HUES48 (cell line): Measurements from ENCODE around the gene PRR16.

ENCODE experiments used
- H3K27ac ChIP-seq: one replicate; pipeline ENCODE4 v1.7.0; 2013; ENCODE audit warnings: low read depth, low read length, inconsistent platforms
- H3K27me3 ChIP-seq: 2 replicates; pipeline ENCODE4 v1.6.1; 2013; ENCODE audit warnings: mild to moderate bottlenecking, low read length; ENCODE audit not compliant: control insufficient read depth, insufficient read depth
- H3K36me3 ChIP-seq: 2 replicates; pipeline ENCODE4 v1.6.1; 2013; ENCODE audit warnings: low read length; ENCODE audit not compliant: control insufficient read depth, insufficient read depth
- H3K4me1 ChIP-seq: 2 replicates; pipeline ENCODE4 v1.6.1; 2013; ENCODE audit warnings: mild to moderate bottlenecking, low read length; ENCODE audit not compliant: control insufficient read depth, insufficient read depth
- H3K4me3 ChIP-seq: 2 replicates; pipeline ENCODE4 v1.5.1; 2013; ENCODE audit warnings: mild to moderate bottlenecking, low read depth, low read length
- H3K9ac ChIP-seq: 2 replicates; pipeline ENCODE4 v1.6.1; 2013; ENCODE audit warnings: mild to moderate bottlenecking, low read depth, low read length, moderate library complexity
- H3K9me3 ChIP-seq: 2 replicates; pipeline ENCODE4 v1.6.1; 2013; ENCODE audit warnings: low read length; ENCODE audit not compliant: control insufficient read depth, insufficient read depth

PRR16 gene

DNA sequence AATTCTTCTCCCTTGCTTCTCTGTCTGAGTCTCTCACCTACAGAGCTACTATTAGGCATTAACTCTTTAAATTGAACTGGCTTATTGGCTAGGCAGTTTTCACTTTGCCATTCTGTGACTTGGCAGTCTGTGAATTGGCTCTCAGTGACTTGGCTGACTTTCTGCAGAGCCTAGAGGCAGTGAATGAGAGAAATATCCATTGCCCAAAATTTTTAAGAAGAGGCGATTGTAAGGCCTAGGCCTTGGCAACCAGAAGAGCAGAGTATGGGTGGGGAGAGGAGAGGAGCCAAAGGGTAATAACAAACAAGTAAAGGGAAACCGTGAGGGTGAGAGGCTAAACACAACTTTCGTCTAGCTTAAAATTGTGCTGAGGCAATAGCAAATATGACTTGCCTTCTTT is 176.7 kb downstream of the PRR16 start:
- H3K27ac ChIP-seq = no peak overlapping the region
- no peak overlapping the region for H3K9ac ChIP-seq

DNA sequence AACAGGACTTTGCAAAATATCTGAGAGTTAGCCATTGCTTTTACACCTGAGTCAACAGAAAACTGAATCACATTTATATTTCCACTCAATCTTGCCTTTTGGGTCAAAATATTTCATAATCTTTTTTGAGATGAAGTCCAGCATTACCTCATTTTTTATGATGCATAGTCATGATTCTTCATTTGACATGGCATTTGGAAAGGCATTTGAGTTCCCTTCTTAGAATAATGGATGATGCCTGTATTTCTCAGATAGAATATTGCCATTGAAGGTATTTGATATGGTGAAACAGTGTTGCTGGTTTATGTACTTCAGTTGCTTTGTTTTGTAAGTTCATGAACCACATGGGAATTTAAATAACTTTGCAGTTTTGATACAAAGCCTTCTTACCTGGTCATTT is 180.4 kb downstream of the PRR16 start:
- Histone ChIP-seq H3K4me1 (peaks cover 5% of the 10 kb centered on the region; the same call in 1 of the 2 replicates), H3K4me3 (no peak overlapping the region), H3K27ac (no peak overlapping the region), H3K36me3 (no peaks in the 10 kb centered on the region), H3K27me3 (no peaks in the 10 kb centered on the region), H3K9me3 (no peaks in the 10 kb centered on the region), H3K9ac (no peak overlapping the region)

More for the DNA sequence above, 176.7 kb downstream of the PRR16 start:
- no peaks in the 10 kb centered on the region for H3K9me3 ChIP-seq
- H3K27me3 ChIP-seq = no peaks in the 10 kb centered on the region
- H3K4me3 ChIP-seq = no peak overlapping the region
- no peaks in the 10 kb centered on the region for H3K36me3 ChIP-seq
- H3K4me1 ChIP-seq = peaks cover 5% of the 10 kb centered on the region; the same call in 1 of the 2 replicates

DNA sequence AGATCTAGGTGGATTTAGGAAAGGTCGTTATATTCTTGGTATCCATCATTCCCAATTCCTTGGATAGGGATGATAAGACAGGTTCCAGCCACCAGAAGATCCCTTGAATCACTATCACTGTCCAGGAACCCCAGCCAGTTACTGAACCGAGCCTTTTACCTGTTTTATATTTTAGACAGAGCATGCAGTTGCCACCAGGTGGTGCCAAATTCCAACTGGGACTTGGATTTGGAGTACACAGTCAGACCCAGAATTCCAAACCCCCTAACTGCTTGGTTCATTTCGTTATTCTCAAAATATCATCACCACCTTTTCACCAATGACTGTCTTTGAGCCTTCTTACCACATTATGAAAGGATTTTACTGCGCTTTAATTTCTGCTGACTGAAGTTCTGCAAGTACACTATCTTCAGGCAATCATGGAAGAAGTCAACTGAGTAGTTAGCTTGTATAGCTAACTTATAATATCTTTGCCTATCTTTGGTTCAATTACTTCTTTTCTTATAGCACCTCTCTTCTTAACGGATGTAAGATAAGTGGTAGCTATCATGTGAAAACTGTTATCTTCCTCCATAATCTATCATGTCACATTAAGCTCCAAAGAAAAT is 191.8 kb downstream of the PRR16 start:
- H3K9ac ChIP-seq = no peak overlapping the region
- no peaks in the 10 kb centered on the region for H3K36me3 ChIP-seq
- no peaks in the 10 kb centered on the region for H3K9me3 ChIP-seq

DNA sequence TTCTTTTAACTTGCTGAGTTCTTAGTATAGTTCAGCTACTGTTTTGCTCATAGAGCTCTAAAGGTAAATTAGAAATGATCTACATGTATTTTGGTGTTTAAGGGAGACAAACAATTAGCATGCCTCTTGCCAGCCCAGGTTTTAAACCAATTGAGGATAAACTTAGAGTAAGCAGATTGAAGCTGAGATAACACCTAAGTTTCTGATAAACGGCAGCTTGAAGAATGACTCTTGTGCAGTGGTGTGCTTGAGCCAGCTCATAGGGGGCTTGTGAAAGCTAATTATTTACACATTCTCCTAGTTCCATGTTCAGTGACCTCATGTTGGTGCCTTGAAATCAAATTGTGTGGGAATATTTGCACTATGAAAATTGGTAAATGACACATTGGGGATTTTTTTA is 193.0 kb downstream of the PRR16 start:
- no peaks in the 10 kb centered on the region for H3K9me3 ChIP-seq
- H3K9ac ChIP-seq = no peak overlapping the region
- no peaks in the 10 kb centered on the region for H3K27me3 ChIP-seq
- no peaks in the 10 kb centered on the region for H3K36me3 ChIP-seq
- peaks cover 25% of the 10 kb centered on the region for H3K4me1 ChIP-seq
- H3K4me3 ChIP-seq = no peak overlapping the region
- no peak overlapping the region for H3K27ac ChIP-seq

More for the DNA sequence above, 191.8 kb downstream of the PRR16 start:
- Histone ChIP-seq H3K27ac (no peak overlapping the region), H3K4me1 (peaks cover 25% of the 10 kb centered on the region), H3K27me3 (no peaks in the 10 kb centered on the region), H3K4me3 (no peak overlapping the region)

DNA sequence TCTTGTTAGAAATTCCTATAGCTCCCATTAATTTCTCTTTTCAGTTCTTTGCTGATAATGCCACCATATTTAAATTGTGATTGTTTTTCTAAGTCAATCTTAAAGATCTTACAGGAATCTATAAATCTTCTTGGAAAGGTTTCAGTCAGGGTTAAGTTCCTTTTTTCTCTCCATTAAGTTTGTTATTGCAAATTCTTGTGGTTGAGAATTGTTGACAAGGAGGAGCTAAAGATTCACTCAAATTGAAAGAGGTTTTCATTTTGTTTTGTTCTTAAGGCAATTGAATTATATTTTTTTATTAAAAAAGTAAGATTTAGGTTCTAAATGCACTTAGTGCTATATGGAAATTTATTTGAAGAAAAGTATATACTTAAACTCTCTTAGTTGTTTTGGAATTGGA is 213.4 kb downstream of the PRR16 start:
- H3K27me3 ChIP-seq = no peaks in the 10 kb centered on the region
- H3K4me1 ChIP-seq = 0 out of 2 replicates have a peak, but pooled peaks cover 4% of the 10 kb centered on the region

DNA sequence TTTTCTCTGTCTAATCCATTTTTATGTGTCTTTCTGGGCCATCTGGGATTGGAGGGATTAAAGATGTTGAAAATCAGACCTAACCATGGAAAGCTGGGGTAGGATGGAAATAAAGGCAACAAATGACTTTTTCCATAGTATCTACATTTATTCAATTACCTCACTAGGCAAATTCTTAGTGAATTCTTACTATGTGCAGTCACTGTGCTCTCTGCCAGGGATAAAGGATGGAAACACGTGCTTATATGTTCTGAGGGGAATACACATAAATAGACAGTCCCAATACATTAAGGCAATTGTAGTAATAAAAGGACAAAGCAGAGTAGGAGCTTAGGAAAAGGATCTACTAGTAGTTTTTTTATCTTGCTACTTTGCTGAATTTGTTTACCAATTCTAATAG is 214.2 kb downstream of the PRR16 start:
- Histone ChIP-seq H3K9me3 (no peaks in the 10 kb centered on the region), H3K27ac (no peak overlapping the region), H3K9ac (no peak overlapping the region), H3K27me3 (no peaks in the 10 kb centered on the region), H3K36me3 (no peaks in the 10 kb centered on the region), H3K4me3 (no peak overlapping the region), H3K4me1 (0 out of 2 replicates have a peak, but pooled peaks cover 4% of the 10 kb centered on the region)

More for the DNA sequence above, 213.4 kb downstream of the PRR16 start:
- no peak overlapping the region for H3K27ac ChIP-seq
- H3K9ac ChIP-seq = no peak overlapping the region
- no peaks in the 10 kb centered on the region for H3K36me3 ChIP-seq
- no peak overlapping the region for H3K4me3 ChIP-seq
- H3K9me3 ChIP-seq = no peaks in the 10 kb centered on the region

DNA sequence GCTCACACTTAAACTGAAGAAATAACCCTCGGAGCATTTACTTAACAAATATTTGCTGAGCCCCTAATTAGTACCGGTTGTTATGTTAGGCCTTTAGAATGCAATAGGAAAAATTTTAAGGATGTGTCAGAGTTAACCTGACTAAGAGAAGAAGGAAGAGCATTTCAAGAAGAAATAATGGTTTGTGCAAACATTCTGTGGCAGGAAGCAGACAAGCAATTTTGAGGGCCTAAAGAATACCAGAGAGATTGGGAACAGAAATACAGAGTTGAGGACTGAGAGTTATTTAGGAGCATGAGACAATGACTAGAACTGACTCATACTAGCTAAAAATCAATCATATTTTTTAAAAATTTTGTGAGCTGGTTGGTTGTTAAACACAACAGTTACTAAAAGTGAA is 218.8 kb downstream of the PRR16 start:
- Histone ChIP-seq H3K27me3 (no peaks in the 10 kb centered on the region), H3K9ac (no peak overlapping the region), H3K4me1 (peaks cover 13% of the 10 kb centered on the region; the same call in 1 of the 2 replicates), H3K27ac (no peak overlapping the region), H3K4me3 (no peak overlapping the region), H3K36me3 (no peaks in the 10 kb centered on the region), H3K9me3 (no peaks in the 10 kb centered on the region)

DNA sequence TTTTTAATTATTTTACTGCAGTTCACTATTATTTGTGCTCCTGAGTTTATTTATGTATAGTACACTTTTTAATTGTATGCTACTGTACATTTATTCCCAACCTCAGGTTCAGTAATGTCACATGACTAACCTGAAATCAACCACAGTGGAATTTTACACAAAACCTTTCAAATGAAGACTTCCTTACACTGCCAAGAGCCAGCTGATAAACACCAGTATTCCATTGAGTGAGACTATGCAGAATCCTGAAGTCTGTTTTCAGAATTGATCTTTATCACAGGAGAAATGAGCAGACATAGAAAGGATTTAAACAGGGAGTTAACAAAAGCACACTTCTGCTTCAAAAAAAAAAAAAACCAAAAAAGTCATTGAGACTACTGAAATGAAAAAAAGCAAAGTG is 219.5 kb downstream of the PRR16 start:
- H3K9ac ChIP-seq = no peak overlapping the region
- H3K9me3 ChIP-seq = no peaks in the 10 kb centered on the region
- 0 out of 2 replicates have a peak, but pooled peaks cover 1% of the 10 kb centered on the region for H3K27me3 ChIP-seq
- no peak overlapping the region for H3K4me3 ChIP-seq
- no peaks in the 10 kb centered on the region for H3K36me3 ChIP-seq
- no peak overlapping the region for H3K27ac ChIP-seq
- peaks cover 13% of the 10 kb centered on the region; the same call in 1 of the 2 replicates for H3K4me1 ChIP-seq

DNA sequence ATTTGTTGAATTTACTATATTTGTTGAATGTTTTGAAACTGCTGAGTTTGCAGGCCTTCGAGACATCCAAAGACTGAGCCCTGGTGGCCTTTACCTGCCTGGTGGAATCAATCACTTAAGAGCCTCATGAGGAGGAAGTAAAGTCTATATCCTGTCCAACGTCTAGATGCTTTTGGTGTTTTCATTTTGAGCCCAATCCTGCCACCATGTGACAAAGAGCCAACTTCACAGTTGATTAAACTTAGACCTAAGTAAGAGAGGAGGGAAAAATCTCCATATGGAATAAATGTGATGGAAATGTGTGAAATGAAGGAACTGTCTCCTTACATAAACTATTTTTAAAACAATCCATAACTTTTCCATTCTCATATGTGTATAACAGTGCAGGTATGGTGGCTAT is 220.1 kb downstream of the PRR16 start:
- H3K9me3 ChIP-seq = no peaks in the 10 kb centered on the region
- H3K36me3 ChIP-seq = no peaks in the 10 kb centered on the region
- 0 out of 2 replicates have a peak, but pooled peaks cover 3% of the 10 kb centered on the region for H3K27me3 ChIP-seq
- peaks cover 13% of the 10 kb centered on the region; the same call in 1 of the 2 replicates for H3K4me1 ChIP-seq
- H3K4me3 ChIP-seq = no peak overlapping the region
- no peak overlapping the region for H3K27ac ChIP-seq
- no peak overlapping the region for H3K9ac ChIP-seq

DNA sequence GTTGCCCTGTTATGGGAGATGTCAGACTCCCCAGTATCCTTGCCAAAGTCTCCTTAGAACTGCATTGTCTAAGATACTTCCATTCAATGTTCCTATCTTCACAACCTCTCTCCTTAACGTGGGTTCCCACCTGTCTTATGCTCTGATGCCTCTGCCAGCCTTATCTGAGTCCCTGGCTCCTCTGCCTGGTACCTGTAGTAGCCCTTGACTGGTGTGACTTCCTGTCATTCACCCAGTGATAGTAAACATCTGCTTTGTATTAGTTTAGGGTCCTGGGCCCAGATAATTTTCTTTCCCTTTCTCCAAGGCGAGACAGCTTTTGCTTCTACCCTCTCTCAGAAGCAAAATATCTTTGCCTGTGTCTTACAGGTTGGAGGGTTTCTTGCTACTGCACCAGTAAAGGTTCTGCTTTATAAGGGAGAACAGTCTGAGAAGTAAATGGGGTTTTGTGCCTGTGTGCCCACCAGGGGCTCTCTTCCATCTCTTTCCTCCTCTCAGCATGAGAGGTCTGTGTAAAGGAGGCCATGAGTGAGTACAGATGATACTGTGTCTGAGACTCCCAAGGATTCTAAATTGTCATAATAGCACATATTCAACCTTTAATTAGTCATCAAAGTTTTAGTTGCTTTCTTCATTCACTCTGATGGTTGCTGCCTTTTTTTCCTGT is 220.8 kb downstream of the PRR16 start:
- Histone ChIP-seq H3K4me3 (no peak overlapping the region), H3K27ac (no peak overlapping the region), H3K9ac (no peak overlapping the region), H3K36me3 (no peaks in the 10 kb centered on the region), H3K9me3 (no peaks in the 10 kb centered on the region), H3K4me1 (peaks cover 13% of the 10 kb centered on the region; the same call in 1 of the 2 replicates), H3K27me3 (0 out of 2 replicates have a peak, but pooled peaks cover 3% of the 10 kb centered on the region)
